Superior temporal gyrus (tissue), 1 donor: Measurements from ENCODE around the gene CERS1.
"Not testable (repeated sequence)": the region's sequence is repeated elsewhere in the genome, so short reads cannot be mapped to it uniquely, and the experiment has no call there.

ENCODE experiments used
- DNase-seq: peaks from one replicate; pipeline ENCODE4 v3.0.0-alpha.2; 2016; ENCODE audit errors: extremely low spot score

Gene CERS1

GRCh38 chr19:18919086-18919899 lies 23.3 kb upstream of the CERS1 start, which contains the start of the genes COPE and DDX49:
Gene COPE, minus strand, starts transcription at chr19:18919387. Its CDS starts 39 bp downstream, at chr19:18919348.
Gene DDX49, plus strand, starts transcription at chr19:18919715. Its CDS starts 27 bp downstream, at chr19:18919742.
- DNase-seq, result peak; percentile 100

DNA sequence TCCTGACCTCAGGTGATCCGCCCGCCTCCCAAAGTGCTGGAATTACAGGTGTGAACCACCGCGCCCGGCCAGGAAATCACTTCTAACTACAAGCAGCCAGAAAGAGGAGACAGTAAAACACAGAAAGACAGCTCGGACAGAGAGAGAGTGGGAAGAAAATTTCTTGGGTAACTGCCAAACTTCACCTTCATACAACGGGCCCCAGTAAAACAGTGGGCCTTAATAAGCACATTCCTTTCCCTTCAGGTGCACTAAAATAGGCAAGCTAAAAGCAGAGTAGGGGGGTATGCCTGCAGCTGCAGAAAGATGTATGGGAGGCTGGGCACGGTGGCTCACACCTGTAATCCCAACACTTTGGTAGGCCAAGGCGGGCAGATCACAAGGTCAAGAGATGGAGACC lies 21.6 kb upstream of the CERS1 start:
- DNase-seq, result not testable (repeated sequence)

DNA sequence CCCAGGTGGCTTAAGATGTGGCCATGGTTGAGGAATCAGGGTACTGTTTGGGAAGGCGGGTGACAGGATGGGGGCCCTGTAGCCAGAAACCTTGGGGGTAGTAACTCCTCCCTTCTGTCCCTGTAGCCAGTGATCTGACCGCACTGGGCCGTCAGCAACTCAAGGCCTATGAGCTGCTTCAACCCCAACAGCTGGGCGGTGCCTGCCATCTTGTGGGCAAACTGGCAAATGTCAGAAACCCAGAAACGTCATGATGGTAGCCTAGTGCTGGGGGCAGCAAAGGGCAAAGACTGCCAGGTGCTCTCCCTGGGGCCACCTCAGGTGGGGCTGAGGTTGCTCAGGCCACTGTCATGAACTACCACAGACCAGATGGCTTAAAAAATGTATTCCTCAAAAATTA lies 19.7 kb upstream of the CERS1 start:
- peak; percentile 80 for DNase-seq

DNA sequence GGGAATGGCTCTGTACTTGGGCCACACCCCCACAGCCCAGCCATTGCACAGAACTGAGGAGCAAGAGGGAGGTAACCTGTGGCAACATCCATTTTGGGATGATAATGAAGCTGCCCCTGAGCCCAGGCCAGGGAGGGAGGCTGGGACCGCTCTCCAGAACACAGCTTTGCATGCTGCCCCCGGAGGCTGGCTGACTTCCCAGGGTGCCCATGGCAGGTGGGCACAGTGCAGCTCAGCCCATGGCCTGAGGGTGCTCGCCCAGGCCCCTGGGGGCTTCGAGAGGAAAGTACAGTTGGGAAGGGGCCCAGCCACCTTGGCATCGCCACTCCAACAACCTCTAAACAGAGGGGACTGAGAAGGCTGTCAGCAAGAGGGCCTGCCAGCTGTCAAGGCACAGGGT lies 17.5 kb upstream of the CERS1 start:
- no peak for DNase-seq

GRCh38 chr19:18912933-18913332 lies 17.0 kb upstream of the CERS1 start:
- no peak for DNase-seq

DNA sequence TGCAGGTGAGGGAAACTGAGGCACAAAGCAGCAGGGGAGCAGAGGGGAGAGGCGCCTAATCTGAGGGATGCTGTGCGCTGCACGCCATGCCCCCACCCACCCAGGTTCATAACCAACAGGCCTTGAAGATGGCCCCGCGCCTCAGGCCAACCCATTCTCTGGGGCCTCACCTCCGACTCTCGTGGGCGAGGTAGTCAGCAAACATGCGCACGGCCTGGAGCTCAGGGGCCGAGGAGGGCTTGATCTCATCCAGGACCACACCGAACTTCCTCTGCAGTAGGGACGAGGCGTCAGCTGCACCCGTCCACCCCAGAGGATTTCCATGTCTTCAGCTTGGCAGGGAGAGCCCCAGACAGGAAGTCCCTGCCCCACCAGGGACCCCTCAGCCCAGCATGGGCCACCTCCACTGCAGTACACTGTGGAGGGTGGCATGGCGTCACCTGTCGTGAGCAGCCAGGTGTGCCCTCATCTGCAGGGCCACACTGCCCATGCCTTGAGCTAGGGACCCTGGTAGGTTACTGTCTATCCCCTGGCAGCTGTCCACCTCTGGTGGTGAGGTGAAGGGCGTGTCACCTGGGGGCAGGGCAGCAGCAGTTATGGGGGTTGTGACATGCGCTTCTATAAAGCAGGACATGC lies 15.0 kb upstream of the CERS1 start:
- no peak for DNase-seq

- no peak for DNase-seq
These were observed 14.1 kb upstream of the CERS1 start for GRCh38 chr19:18910010-18910409.

DNA sequence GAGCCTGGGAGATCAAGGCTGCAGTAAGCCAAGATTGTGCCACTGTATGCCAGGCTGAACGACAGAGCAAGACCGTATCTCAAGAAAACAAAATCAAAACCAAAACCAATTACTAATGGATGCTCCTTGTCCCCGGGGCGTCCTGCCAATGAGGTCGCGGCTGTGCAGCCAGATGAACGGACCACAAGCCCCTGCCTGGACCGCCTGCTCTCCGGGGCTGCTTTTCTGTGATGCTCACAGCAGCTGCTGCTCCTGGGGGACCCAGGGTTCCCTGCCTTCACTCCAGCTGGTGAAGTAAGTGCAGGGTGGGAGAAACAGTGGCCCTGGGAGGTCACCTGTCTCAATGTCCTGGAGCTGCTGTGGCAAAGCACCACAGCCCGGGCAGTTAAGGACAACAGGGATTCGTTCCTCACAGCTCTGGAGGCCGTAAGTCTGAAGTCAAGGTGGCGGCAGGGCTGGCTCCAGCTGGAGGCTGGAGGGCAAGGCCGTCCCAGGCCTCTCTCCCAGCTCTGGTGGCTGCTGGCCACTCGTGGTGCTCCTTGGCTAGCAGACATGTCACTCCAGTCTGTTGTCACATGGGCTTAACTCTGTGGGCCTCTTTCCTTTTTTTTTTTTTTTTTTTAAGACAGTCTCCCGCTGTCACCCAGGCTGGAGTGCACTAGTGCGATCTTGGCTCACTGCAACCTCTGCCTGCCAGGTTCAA lies 13.1 kb upstream of the CERS1 start:
- DNase-seq, result no peak

DNA sequence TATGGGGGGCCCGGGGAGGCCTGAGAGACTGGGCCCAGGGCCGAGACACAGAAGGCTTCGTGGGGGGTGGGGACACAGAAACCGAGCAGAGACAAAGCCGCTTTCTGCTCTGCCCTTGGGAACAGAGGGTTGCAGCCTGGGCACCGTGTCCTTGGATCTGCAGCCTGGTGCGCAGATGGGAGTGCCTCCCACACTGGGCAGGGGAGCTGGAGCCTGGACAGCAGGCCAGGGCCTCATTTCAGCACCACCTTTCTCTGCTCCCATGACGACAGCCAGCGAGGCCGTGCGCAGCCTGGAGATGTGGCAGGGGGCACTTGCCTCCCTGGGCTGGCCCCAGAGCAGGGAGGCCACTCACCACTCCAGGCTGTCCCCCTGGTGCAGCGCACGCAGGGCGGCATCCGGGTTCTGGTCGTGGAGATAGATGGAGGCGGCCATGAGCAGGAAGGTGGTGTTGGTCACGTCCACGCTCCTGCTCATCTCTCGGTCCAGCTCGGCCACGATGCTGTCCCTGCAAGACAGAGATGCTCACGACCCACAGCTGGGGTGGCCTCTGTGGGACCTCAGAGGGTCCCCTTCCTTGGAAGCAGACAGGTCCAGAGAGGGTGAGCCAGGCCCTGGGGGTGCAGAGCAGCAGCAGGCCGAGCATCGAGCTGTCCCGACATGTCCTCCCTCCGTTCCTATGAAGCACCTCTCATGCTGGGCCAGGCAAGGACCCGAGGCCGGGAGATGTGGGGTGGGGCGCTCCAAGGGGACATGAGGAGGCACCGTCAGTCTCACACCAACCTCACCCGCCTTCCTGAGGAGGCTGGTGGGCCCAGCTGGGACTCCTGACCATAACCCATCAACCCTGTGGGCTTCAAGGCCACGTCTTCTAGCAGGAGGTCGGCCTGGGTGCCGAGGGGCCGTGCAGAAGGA lies 10.9 kb upstream of the CERS1 start:
- DNase-seq, result peak; percentile 79

DNA sequence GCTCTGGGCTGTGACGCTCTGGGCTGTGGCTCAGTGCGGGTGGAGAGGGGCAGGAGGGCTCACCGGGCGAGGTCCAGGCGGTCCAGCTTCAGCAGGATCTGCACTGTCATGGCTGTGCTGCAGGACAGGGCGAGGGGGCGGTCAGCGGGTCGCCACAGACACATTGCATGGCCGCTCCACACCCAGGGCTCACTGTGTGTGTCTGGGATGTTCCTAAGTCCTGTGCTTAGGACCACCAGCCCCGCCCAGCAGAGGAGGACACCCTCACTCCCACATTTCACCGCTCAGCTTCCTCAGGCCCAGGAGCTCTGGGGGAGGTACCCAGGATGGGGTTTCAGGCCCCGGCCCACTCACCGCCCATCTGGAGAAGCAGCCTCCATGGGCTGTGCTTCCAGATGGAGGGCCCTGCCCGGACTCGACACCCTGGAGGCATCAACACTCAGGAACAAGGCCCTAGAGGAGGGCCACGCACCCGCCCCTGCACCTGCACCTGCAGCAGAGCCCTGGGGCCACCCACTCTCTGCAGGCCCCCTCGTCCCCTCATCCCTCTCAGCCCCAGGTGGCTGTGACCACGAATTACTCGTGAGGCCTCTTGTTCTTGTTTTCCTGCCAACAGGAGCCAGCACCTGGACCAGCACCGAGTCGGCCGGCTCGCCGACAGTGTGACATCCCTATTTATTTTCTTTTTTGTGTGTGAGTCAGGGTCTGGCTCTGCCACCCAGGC lies 9.7 kb upstream of the CERS1 start:
- no peak for DNase-seq

GRCh38 chr19:18905058-18905456 lies 9.1 kb upstream of the CERS1 start:
- DNase-seq, result no peak

DNA sequence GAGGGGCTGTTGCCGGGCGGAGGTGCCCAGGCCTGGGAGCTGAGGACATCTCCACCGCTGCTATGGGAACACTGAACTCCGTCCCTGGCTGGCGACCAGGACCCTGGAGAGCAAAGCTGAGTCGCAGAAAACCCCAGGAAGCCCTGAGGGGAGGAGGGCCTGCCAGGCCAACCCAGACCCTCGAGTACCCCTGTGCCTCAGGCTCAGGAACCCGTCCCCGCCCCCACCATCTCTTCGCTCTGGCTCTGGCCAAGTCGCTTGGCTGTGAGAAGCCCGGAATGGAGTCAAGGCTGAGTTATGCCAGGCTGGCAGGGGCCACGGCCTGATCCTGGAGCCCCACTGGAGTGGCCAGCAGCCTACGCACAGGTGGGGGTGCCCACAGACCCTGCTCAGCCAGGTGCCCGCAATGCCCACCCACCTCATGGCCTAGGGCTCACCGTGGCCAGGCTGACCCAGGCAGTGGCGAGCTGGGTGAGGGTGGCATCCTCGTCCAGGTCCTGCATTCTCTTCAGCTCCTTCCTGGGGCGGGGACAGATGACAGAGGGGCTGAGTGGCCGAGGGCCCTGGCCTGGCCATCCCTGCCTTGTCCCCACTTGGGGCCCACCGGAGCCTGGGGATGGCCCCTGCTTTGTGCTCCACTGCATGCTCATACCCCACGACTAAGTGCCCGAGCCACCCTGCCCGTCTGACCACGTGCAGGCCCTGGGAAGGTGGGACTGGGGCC lies 8.5 kb upstream of the CERS1 start:
- no peak for DNase-seq

DNA sequence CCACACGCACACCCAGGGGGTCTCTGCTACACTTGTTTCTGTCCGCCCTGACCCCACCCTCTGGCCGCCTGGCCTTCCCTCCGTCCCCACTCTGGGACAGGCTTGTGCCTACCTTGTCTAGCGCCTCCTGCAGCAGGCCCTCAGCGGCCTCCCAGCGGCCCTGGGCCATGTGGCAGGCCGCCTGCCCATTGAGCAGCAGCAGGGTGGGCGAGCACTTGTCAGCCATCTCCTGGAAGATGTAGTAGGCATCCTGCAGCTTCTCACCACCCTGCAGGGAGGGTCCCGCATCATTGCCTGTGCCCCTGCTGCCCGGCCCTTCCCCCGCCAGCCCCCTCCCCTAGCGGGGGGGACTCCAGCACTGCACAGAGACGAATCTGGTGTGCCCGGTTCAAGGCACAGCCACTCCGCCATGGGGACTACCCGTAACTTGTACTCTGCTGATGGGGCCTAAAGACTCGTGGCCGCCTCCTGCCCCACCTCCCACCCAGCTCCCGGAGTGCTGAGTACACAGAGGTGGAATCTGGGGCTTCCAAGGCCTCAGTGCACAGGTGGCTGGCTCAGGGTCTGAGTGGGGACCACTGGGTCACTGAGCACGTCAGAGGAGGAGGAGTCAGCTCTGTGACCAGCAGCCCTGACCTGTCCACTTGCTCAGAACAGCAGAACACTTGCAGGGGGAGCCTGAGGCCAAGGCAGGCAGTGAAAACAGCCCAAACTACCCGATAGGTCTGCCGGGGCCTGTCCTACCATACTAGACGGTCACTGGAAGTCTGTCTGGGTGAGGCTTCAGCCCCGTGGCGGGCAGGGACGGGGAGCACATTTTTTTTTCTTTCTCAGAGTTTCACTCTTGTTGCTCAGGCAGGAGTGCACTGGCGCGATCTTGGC lies 7.4 kb upstream of the CERS1 start:
- DNase-seq, result no peak

GRCh38 chr19:18902519-18902918 lies 6.6 kb upstream of the CERS1 start:
- not testable (repeated sequence) for DNase-seq

DNA sequence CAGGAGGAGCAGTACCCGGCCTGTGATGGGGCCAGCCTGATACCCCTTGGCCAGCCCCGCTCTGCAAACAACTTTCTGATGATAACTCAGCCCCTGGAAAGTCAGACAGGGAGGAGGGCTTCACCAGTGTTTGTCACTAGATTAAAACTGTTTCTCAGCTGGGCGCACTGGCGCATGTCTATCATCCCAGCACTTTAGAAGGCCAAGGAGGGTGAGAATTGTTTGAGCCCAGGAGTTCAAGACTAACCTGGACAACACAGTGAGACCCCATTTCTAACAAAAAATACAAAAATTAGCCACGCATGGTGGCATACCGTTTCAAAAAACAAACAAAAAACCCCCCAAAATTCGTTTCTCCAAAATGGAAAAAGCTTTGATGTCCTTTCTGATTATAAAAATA lies 5.5 kb upstream of the CERS1 start:
- DNase-seq, result no peak

DNA sequence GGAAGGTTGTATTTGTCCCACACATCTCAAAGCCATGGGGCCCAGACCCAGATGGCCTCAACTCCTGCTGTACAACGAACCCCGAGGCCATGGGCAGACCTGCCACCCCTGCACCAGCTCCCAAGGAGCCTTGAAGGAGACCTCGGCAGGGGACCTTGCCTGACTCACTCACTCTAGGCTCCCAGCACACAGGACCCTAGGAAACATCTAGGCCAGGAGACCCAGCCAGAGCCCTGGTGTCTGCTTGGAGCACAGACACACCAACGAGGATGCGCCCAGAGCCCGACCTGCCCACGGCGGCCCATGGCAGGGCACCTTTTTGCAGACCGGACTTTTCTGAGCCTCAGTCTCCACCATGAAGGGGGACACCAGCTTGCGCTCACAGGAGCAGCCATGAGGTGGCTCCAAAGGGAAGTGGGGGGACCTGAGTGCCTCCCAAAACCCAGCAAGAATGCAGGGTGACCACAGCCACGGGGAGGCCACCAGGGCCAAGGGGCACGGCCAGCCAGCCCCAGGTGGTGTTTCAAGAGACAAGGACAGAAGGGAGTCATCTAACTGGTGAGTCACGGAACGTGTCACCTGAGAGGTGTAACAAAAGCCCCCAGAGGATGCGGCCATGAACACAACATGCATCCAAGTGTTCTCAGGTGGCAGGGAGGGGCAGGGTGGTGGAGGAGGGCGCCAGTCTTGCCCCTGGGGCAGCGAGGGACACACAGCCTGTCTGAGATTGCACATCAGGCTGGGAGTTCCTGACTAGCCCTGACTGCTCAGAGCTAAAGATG lies 4.9 kb upstream of the CERS1 start:
- no peak for DNase-seq

GRCh38 chr19:18899624-18900560 lies 3.9 kb upstream of the CERS1 start:
- no peak for DNase-seq
